Activated CD4-positive, CD25-positive, alpha-beta regulatory T cell (primary cell): ENCODE measurements around the gene HES2.
A peak's percentile ranks its signal among the peaks of the same experiment; 100 is the strongest.
"Not testable (repeated sequence)": the region's sequence is repeated elsewhere in the genome, so short reads cannot be mapped to it uniquely, and the experiment has no call there.

Source experiments
- DNase-seq, 4 experiments: peaks; one replicate each; lab custom pipeline; 2025; lab: John Stamatoyannopoulos, UW

HES2 gene

GRCh38 chr1:6454856-6455751, 35.4 kb upstream of the HES2 start:
- DNase-seq, result no peak

GRCh38 chr1:6453895-6454855, 34.5 kb upstream of the HES2 start:
- not testable (repeated sequence) for DNase-seq

GRCh38 chr1:6450943-6451373, 31.2 kb upstream of the HES2 start:
- no peak for DNase-seq

DNA sequence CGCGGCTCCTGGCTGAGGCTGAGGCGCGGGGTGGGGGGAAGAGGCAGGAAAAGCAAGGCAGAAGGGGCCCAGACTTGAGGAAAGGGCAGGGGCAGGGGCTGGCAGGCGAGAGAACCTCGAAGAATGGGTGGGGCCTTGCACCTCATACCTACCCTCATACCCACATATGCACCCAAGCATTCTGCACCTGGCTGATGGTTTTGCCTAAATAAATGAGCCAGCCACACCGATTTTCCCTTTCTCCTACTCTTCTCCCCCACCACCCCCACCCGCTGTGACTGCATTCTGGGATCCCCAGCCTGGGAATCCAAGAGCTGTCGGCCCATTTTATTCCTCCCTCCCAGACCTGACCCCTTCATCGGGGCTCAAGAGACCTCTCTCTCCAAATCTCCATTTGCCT, 30.8 kb upstream of the HES2 start:
- DNase-seq, result not testable (repeated sequence)

DNA sequence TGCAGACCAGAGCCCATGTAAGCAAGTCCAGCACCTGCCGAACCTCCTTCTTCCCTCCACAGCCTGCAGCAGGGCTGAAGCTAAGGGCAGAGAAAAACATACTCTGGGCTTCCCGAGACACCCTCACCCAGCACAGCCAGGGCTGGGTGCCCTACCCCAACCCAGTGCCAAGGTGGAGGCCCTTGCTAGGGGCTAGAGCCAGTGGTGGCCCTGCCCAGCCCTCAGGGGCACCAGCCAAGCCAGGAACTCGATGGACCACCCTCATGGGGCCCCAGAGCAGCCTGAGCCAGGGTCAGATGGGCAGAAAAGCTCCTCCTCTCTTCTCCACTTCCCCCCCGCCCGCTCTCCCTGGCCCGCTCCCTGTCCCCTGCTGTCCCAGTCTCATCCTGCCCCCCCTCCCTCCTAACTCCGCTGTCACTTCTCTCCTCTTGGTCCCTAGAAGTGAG, 30.3 kb upstream of the HES2 start:
- no peak for DNase-seq

DNA sequence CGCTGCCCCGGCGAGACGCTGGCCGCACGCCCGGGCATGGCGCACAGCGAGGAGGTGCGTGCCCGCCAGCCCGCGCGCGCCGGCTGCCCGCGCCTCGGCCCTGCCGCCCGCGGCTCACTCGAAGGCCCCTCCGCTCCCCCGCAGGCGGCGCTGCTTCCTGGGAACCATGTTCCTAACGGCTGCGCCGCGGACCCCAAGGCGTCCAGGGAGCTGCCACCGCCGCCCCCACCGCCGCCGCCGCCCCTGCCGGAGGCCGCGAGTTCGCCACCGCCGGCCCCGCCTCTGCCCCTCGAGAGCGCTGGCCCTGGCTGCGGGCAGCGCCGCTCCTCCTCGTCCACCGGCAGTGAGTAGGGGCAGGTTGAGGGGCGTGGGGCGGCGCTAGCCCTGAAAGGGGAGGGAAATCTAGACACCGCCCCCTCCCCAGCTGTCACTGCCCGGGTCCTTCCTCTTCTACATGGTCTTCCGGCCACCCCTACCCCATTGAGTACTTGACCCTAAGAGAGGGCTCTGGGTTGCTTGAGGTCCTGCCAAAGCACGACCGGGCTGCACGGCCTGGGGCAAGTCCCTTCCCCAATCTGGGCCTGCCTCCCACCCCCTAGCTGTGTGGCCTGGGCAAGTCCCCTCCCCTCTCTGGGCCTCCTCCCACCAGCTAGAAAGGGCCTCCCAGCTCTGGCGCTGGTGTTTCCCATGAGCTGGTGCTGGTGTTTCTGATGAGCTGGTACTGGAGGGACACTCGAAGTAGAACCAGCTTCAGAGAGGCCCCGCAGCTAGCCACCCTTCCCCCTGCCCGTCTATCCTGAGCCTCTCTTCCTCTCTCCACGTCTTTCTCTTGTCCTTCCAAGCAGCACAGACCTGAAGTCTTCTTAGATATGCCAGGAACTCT, 29.3 kb upstream of the HES2 start:
- DNase-seq, result no peak

DNA sequence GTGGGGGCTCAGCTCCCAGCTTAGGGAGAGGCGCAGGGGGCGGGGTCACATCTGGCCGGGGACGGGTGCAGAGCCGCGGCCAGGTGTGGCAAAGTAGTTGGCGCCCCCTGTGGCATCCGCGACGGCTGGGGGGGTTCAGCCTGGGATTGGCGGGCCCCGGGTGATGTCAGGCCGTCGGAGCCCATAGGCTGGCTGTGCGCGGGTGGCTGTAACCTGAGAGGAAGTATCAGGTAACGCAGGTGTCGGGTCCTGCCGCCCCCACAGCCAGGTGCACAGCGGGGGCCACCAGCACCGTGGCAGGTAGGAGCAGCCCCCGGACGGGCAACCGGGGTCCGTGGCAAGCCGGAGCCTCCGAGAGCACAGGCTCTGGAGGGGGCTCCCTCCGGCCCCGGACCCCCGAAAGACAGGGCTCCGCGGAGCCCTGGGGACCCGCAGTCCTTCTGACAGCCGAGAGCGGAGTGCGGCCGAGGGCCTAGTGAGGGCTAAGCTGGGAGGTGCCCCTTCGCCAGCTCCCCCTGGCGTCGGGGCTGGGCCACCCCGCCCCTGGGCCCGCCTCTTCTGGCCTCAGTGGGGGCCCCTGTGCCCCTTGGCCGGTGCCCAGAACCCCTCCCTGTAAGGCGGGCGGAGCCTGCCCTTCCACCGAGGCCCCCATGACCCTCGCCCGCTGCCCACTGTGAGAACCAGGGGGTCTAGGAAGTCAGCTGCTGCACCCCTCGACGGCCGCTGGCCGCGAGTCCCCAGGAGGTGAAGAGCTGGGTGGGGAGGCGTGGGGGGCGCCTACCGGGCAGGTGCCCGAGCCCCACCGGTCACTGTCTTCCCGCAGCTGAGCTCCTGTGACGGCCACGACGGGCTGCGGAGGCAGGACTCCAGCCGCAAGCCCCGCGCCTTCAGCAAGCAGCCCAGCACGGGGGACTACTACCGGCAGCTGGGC, 28.4 kb upstream of the HES2 start:
- DNase-seq, result no peak

DNA sequence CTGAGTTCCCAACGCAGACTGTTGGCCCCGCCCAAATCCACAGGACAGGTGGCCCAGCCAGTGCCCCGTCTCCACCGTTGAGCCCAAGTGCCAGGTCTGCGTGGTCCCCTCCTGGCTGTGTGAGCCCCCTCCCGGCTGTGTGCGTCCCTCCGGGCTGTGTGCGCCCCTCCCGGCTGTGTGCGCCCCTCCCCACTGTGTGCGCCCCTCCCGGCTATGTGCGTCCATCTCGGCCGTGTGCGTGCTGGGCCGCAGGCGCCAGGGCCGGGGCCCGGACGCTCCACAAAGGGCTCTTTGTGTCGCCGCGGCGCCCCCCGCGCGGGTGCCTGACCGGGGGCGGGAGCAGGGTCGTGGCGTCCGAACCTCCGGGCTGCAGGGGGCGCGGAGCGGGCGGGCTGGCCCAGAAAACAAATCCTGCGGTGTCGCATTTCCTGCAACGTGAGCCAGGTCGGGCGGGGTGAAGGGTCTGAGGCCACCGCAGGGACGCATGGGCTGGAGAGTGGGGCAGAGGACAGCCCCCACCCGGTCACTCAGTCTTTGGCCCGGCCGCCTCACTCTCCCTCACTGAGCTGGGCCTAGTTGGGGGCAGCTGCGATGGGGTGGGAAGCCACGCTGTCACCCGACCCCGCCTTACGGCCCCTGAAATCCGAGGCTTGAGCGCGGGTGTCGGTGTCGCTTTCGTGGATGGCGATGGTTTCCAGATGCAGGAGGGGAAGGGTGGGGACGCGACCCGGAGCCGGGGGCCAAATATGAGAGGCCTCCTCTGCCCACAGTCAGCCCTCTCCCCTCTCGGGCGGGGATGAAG, 27.5 kb upstream of the HES2 start:
- no peak for DNase-seq

- no peak for DNase-seq
These were observed 26.9 kb upstream of the HES2 start for GRCh38 chr1:6446665-6447015.

DNA sequence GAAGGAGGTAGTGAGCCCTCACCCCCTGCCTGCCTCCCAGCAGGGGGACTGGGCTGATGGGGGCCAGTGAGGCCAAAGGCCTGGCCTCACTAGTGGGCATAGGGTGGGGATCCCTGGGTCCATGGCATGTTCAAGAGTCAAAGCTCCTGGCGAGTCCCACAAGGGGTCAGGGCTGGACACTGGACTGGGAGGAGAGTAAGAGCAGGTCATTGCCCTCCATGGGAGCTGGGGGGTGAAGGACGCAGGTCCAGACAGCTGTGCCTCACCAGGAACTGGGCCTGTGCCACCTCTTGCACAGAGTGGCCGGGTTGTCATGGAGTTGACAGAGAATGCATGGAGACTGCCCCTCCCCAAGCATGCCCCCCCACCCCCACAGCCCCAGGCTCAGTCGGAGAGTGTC, 26.2 kb upstream of the HES2 start:
- DNase-seq, result not testable (repeated sequence)

DNA sequence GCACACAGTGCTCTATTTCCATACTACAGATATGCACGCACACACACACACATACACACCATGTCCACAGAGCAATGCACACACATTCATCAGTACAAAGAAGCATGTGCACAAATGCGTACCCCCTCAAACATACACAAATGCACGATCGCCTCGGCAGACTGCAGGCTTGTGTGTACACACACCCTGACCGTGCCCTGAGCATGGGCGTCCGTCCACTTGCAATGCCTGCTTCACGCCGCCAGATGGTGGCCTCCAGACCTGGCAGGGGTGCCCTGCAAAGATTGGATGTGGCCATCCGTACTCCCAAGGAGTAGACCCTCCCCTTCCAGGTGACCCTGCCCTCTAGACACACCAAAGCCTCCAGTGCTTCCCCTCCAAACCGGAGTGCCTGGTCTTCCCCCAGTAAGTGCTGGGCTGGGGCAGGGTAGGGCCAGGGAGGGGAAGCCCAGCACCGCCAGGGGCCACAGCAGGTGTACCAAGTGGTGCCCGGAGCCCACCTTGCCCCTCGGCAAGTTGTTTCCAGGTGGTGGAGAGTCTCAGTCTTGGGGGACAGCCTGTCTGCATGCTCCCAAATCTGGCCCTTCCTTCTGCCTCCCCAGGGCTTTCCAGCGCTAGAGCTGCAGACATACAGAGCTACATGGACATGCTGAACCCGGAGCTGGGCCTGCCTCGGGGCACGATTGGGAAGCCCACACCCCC, 25.5 kb upstream of the HES2 start:
- no peak for DNase-seq

- no peak for DNase-seq
These were observed 24.7 kb upstream of the HES2 start for GRCh38 chr1:6444377-6444776.

DNA sequence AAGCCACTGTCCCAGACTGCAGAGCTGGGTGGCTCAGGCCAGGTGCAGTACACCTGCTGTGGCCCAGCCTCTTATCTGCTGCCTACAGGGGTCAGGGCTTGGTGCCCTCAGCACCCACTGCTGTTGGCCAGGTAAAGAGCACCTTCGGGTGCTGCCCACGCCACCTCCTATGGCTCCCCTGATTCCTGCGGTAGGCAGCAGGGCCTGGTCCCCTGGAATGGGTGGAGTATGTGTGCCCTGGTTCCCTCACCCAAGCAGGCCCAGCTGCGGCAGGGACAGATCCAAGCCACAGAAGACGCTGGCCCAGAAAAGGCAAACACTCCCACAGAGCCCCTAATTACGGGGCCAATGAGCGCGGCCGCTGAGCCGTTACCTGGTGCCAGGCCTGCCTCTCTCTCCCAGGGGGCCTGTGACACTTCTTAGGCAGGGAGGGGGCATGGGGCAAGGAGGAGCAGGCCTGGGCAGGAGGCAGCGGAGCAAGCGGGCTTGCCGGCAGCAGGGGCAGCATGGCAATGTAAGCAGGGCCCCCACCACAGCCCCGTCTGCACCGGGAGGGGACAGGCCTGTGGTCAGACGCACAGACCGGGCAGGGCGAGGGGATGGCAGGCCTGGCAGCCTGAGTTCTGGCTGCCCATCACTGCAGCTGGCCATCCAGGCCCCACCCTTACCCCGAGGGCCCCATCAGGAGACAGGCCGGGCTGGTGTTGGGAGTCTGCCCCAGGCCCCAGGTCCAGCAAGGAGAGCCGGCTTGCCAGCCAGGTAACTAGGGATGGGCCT, 23.8 kb upstream of the HES2 start:
- no peak for DNase-seq

- DNase-seq, result no peak
These were observed 21.9 kb upstream of the HES2 start for GRCh38 chr1:6441586-6441985.

GRCh38 chr1:6440198-6441126, 20.7 kb upstream of the HES2 start:
- DNase-seq, result peak; percentile 20 to 59 (median 44)

DNA sequence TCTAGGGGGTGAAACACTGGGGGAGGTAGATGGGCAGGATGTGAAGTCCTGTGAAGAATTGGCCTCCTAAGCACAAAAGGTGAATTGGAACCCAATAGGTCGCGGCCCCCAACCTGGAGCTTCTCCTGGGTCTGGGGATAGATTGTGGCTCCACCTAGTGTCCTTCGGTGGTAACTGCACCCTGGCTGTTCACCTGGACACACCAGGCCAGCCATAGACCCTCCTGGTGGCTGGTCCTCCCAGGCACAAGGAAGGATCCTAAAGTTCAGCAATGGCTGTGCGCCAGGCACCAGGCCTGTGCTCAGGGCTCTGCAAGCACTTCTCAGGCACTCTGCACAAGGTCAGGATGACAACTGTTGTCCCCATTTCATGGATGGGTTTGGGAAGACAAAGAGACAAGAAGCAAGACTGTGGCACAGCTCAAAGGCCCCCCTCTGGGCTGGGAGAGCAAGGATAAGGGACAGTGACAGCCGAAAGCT, 18.4 kb upstream of the HES2 start:
- DNase-seq, result peak; percentile 37 to 60 (median 45)
